Mononuclear cell (primary cell): ENCODE measurements around the gene METTL9. TPM values are rescaled to one million over a fixed set of nuclear protein-coding genes. Genes with fewer than 3 reads are reported as not detected.
"Not testable (repeated sequence)": the region's sequence is repeated elsewhere in the genome, so short reads cannot be mapped to it uniquely, and the experiment has no call there.

Experiments
- H3K27me3 ChIP-seq: 2 replicates; pipeline ENCODE4 v1.6.0; 2011; ENCODE audit warnings: low read length, control low read depth; ENCODE audit not compliant: insufficient read depth
- H3K4me1 ChIP-seq: 2 replicates; pipeline ENCODE4 v1.5.1; 2011; ENCODE audit warnings: mild to moderate bottlenecking, low read length, control low read depth; ENCODE audit not compliant: insufficient read depth
- H3K4me3 ChIP-seq: 2 replicates; pipeline ENCODE4 v1.5.1; 2011; ENCODE audit warnings: mild to moderate bottlenecking, low read length, moderate library complexity
- H3K9me3 ChIP-seq: 2 replicates; pipeline ENCODE4 v1.5.1; 2011; ENCODE audit warnings: low read depth, mild to moderate bottlenecking, control low read depth, low read length
- total RNA-seq: library from RNA; depleted of rRNA; stranded (reverse); fragments of >200 nt; gene quantifications from one replicate; pipeline ENCODE4 v1.2.3, GENCODE V29; 2012

METTL9 gene
- total RNA-seq, 1 donor, result 312 TPM

GRCh38 chr16:21611556-21612384 lies 12.4 kb downstream of the METTL9 start:
- H3K4me3 ChIP-seq, result no peak overlapping the region
- H3K4me1 ChIP-seq, result peaks cover 95% of the 10 kb centered on the region
- H3K9me3 ChIP-seq, result no peaks in the 10 kb centered on the region
- no peaks in the 10 kb centered on the region for H3K27me3 ChIP-seq

DNA sequence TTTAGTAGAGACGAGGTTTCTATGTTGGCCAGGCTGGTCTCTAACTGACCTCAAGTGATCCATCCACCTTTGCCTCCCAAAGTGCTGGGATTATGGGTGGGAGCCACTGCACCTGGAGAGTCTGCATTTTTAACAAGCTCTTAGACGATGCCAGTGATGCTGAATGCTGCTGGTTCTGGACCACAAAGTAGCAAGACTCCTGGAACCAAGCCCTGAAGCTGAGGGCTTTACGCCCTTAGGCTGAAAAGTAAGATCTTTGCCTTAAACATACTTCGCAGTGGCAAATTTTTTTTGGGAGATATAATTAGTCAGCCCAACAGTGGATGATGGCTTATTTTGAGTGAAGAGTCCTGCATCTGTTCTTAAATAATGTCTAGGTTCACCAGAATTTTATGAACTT lies 14.0 kb downstream of the METTL9 start:
- H3K27me3 ChIP-seq, result no peaks in the 10 kb centered on the region
- H3K4me1 ChIP-seq, result peaks cover 95% of the 10 kb centered on the region
- H3K4me3 ChIP-seq, result no peak overlapping the region
- H3K9me3 ChIP-seq, result no peaks in the 10 kb centered on the region

DNA sequence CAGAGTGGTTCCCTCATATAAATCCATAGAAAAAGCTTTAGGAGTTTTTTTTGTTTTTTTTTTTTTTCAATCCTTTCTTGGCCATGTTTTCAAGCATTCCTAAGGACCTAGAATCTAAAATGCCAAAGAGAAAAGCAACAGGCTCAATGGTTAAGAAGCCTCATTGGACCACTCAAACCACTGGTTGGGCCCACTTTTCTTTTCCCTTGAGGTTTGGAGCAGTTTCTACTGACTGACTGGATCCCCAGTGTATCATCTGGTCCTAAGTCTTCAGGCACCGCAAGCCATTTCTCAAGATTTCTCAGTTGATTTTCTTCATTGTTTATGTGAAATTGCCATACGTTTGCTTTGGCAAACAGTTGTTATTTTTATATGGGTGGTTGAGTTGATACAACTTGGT lies 14.4 kb downstream of the METTL9 start:
- H3K27me3 ChIP-seq, result no peaks in the 10 kb centered on the region
- peaks cover 95% of the 10 kb centered on the region for H3K4me1 ChIP-seq
- H3K4me3 ChIP-seq, result no peak overlapping the region
- H3K9me3 ChIP-seq, result no peaks in the 10 kb centered on the region

DNA sequence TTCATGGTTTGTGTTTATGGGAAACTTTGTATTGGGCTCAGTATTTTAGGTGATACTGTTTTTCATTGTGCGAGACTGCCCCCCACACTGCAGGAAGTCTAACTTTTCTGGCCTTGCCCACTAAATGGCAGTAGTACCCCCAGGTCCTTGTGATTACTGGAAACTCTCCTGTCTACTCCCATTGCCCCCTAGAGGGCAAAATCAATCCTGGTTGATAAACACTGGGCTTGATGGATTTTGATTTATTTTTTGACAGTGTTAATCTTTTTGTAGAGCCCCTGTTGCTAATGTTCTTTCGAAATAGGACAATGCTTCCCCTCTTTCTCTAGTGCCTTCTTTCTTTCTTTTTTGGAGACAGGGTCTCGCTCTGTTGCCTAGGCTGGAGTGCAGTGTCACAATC lies 15.5 kb downstream of the METTL9 start:
- no peaks in the 10 kb centered on the region for H3K27me3 ChIP-seq
- H3K4me1 ChIP-seq, result peaks cover 95% of the 10 kb centered on the region
- H3K9me3 ChIP-seq, result no peaks in the 10 kb centered on the region
- no peak overlapping the region for H3K4me3 ChIP-seq

DNA sequence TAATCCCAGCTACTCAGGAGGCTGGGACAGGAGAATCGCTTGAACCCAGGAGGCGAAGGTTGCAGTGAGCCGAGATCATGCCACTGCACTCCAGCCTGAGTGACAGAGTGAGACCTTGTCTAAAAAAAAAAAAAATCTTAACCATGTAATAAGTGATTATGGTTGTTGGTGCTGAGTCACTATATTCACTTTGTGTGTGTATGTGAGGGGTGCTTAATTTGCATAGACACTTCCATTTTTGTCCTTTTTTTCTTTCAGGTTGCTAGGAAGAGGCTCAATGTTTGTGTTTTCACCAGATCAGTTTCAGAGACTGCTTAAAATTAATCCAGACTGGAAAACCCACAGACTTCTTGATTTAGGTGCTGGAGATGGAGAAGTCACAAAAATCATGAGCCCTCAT lies 18.2 kb downstream of the METTL9 start:
- H3K9me3 ChIP-seq, result no peaks in the 10 kb centered on the region
- H3K4me3 ChIP-seq, result no peak overlapping the region
- H3K4me1 ChIP-seq, result peaks cover 95% of the 10 kb centered on the region

GRCh38 chr16:21618281-21618680 lies 18.9 kb downstream of the METTL9 start:
- no peak overlapping the region for H3K4me3 ChIP-seq

More for the DNA sequence above, 18.2 kb downstream of the METTL9 start:
- H3K27me3 ChIP-seq, result no peaks in the 10 kb centered on the region

GRCh38 chr16:21619765-21620425 lies 20.5 kb downstream of the METTL9 start:
- no peaks in the 10 kb centered on the region for H3K9me3 ChIP-seq
- H3K4me1 ChIP-seq, result peaks cover 79% of the 10 kb centered on the region
- no peaks in the 10 kb centered on the region for H3K27me3 ChIP-seq
- H3K4me3 ChIP-seq, result no peak overlapping the region

More at GRCh38 chr16:21618281-21618680, 18.9 kb downstream of the METTL9 start:
- H3K4me1 ChIP-seq, result peaks cover 88% of the 10 kb centered on the region
- no peaks in the 10 kb centered on the region for H3K9me3 ChIP-seq
- no peaks in the 10 kb centered on the region for H3K27me3 ChIP-seq

- Histone ChIP-seq H3K9me3 (no peaks in the 10 kb centered on the region), H3K4me1 (peaks cover 79% of the 10 kb centered on the region), H3K4me3 (no peak overlapping the region), H3K27me3 (no peaks in the 10 kb centered on the region)
Measured at GRCh38 chr16:21620592-21620991, 21.2 kb downstream of the METTL9 start.

- H3K9me3 ChIP-seq, result no peaks in the 10 kb centered on the region
- H3K27me3 ChIP-seq, result no peaks in the 10 kb centered on the region
- H3K4me1 ChIP-seq, result peaks cover 79% of the 10 kb centered on the region
- no peak overlapping the region for H3K4me3 ChIP-seq
Measured at GRCh38 chr16:21622545-21622944, 23.2 kb downstream of the METTL9 start.

DNA sequence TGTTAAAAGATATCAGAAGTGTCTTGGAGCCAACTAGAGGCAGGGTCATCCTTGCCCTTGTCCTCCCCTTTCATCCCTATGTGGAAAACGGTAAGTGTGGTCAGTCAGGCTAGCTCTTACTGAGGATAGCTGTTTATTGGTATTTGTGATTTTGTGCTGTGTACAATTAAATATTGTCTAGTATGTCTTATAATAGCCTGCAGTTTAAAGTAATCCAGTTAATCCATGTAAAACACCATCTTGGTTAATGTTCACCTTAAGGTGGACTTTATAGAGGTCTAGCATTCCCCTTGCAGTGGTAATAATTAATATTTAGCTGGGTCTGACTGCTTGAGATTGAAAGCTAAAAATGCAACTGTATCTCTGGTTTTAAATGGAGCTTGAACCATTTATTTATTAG lies 25.6 kb downstream of the METTL9 start:
- no peaks in the 10 kb centered on the region for H3K9me3 ChIP-seq
- H3K27me3 ChIP-seq, result no peaks in the 10 kb centered on the region
- H3K4me3 ChIP-seq, result no peak overlapping the region
- peaks cover 59% of the 10 kb centered on the region for H3K4me1 ChIP-seq

DNA sequence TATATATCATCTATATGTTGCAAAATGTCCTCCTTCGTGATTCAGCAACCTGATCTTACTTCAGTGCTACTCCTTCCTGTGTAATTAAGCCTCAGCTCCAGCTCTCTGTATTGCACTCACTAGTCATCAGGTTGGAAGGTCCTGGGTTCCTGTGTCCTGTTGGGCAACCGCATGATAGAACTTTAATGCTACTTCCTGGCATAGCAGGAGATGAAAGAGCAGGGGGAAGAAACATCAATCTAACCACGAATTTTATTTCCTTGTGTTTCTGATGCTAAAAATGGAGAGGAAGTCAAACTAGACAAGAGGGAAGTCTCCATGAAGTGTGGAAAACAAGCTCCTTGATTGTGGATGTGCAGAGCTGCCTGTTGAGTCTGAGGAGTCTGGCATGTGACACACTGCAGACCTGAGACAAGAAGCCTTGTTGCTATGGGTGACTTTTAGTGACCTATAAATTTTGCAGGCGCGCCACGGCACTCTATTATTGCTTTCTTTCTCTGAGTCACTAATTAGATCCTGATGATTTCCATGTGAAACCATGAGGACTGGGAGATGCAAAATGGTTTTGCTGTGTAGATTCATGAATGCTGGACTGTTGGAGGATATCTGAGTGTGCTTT lies 27.4 kb downstream of the METTL9 start:
- Histone ChIP-seq H3K27me3 (no peaks in the 10 kb centered on the region), H3K4me1 (peaks cover 59% of the 10 kb centered on the region), H3K9me3 (no peaks in the 10 kb centered on the region), H3K4me3 (no peak overlapping the region)

DNA sequence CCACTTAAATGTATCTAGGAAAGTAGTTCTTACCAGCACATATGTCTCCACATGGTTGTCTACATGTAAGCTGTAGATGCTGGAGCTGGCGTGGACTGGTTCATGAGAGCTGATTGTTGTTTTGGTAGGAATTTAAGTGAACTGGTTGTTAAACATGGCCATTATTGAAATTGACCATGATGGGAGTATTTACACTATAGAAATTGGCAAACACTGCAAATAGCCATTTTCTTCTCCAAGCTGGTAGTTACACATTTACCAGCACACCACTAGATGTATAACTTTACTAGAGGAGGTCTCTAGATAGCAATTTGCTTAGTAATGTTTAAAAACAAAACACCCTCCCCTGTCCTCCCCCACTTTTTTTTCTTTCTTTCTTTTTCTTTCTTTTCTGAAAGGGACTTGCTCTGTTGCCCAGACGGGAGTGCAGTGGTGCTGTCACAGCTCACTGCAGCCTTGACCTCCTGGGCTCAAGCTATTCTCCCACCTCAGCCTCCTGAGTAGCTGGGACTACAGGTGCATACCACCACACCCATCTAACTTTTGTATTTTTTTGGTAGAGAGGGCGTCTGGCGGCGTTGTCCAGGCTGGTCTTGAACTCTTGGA lies 28.8 kb downstream of the METTL9 start:
- no peaks in the 10 kb centered on the region for H3K9me3 ChIP-seq
- H3K4me3 ChIP-seq, result no peak overlapping the region
- H3K27me3 ChIP-seq, result no peaks in the 10 kb centered on the region
- H3K4me1 ChIP-seq, result peaks cover 59% of the 10 kb centered on the region

DNA sequence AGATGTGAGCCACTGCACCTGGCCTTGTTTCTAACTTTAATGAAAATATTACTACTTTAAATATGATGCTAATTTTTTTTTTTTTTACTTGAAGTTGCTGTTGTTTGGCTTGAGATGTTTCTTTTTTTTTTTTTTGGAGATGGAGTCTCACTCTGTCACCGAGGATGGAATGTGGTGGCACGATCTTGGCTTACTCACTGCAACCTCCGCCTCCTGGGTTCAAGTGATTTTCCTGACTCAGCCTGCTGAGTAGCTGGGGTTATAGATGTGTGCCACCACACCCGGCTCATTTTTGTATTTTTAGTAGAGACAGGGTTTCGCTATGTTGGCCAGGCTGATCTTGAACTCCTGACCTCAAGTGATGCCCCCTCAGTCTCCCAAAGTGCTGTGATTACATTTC lies 29.4 kb downstream of the METTL9 start:
- Histone ChIP-seq H3K27me3 (no peaks in the 10 kb centered on the region), H3K4me1 (peaks cover 59% of the 10 kb centered on the region), H3K9me3 (no peaks in the 10 kb centered on the region), H3K4me3 (no peak overlapping the region)

DNA sequence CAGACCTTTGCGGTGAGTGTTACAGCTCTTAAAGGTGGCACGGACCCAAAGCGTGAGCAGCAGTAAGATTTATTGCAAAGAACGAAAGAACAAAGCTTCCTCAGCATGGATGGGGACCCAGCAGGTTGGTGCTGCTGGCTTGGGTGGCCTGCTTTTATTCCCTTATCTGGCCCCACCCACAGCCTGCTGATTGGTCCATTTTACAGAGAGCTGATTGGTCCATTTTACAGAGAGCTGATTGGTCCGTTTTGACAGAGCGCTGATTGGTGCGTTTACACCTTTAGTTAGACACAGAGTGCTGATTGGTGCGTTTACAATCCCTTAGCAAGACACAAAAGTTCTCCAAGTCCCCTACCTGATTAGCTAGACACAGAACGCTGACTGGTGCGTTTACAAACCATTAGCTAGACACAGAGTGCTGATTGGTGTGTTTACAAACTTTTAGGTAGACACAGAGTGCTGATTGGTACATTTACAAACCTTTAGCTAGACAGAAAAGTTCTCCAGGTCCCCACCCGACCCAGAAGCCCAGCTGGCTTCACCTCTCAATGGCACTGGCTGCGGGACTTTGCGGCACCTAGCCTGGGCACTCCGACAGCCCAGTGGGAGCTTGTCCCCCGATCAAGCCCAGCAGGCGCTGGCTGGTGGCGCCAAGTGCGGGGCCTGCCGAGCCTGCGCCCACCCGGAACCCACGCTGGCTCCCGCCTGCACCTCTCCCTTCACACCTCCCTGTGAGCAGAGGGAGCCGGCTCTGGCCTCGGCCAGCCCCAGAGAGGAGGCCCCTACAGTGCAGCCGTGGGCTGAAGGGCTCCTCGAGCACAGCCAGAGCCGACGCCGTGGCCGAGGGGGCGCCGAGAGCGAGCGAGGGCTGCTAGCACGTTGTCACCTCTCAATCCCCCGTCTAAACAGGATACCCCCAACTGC lies 30.5 kb downstream of the METTL9 start:
- not testable (repeated sequence) for H3K4me3 ChIP-seq, H3K27me3 ChIP-seq, H3K9me3 ChIP-seq
- peaks cover 54% of the 10 kb centered on the region for H3K4me1 ChIP-seq
